HUES64 (cell line): Measurements from ENCODE around the gene SENP7.

Experiments
- H3K27ac ChIP-seq: 2 replicates; pipeline ENCODE4 v1.7.0; 2013; ENCODE audit warnings: low read depth, low read length, inconsistent platforms
- H3K27me3 ChIP-seq: 2 replicates; pipeline ENCODE4 v1.6.1; 2013; ENCODE audit warnings: mild to moderate bottlenecking, low read length; ENCODE audit not compliant: insufficient read depth
- H3K36me3 ChIP-seq: 2 replicates; pipeline ENCODE4 v1.6.1; 2013; ENCODE audit warnings: mild to moderate bottlenecking, low read length; ENCODE audit not compliant: insufficient read depth
- H3K4me1 ChIP-seq: 2 replicates; pipeline ENCODE4 v1.6.1; 2013; ENCODE audit warnings: mild to moderate bottlenecking, low read length, moderate library complexity; ENCODE audit not compliant: insufficient read depth
- H3K4me3 ChIP-seq: 2 replicates; pipeline ENCODE4 v1.5.1; 2013; ENCODE audit warnings: mild to moderate bottlenecking, low read length, moderate library complexity
- H3K9ac ChIP-seq: 2 replicates; pipeline ENCODE4 v1.6.1; 2013; ENCODE audit warnings: mild to moderate bottlenecking, low read depth, low read length
- H3K9me3 ChIP-seq: 2 replicates; pipeline ENCODE4 v1.6.1; 2013; ENCODE audit warnings: low read depth, low read length; ENCODE audit not compliant: insufficient read depth
- WGBS: fragments of 150-250, 120-280 bp; methylation state at CpG from one replicate; pipeline ENCODE4 v1.1.7; 2013; ENCODE audit warnings: missing lambda C conversion rate; 5-methylcytosine and 5-hydroxymethylcytosine counted together

The SENP7 gene

GRCh38 chr3:101284757-101285156 is 228.3 kb downstream of the SENP7 start:
- no peaks in the 10 kb centered on the region for H3K27me3 ChIP-seq
- no peaks in the 10 kb centered on the region for H3K4me1 ChIP-seq
- H3K9me3 ChIP-seq = no peaks in the 10 kb centered on the region
- 85% methylated on average over 1 of the region's 1 CpG for WGBS
- H3K36me3 ChIP-seq = no peaks in the 10 kb centered on the region
- H3K4me3 ChIP-seq = no peak overlapping the region
- H3K27ac ChIP-seq = no peak overlapping the region
- H3K9ac ChIP-seq = no peak overlapping the region

GRCh38 chr3:101281521-101282030 is 231.4 kb downstream of the SENP7 start:
- no peak overlapping the region for H3K4me3 ChIP-seq
- peaks cover 10% of the 10 kb centered on the region; the same call in 1 of the 2 replicates for H3K27me3 ChIP-seq
- H3K36me3 ChIP-seq = no peaks in the 10 kb centered on the region
- H3K4me1 ChIP-seq = no peaks in the 10 kb centered on the region
- no peaks in the 10 kb centered on the region for H3K9me3 ChIP-seq
- H3K9ac ChIP-seq = no peak overlapping the region
- H3K27ac ChIP-seq = no peak overlapping the region
- WGBS = 84% methylated on average over 3 of the region's 3 CpGs

- Histone ChIP-seq H3K4me1 (no peaks in the 10 kb centered on the region), H3K9me3 (no peaks in the 10 kb centered on the region), H3K27ac (no peak overlapping the region), H3K36me3 (no peaks in the 10 kb centered on the region), H3K27me3 (peaks cover 27% of the 10 kb centered on the region), H3K9ac (no peak overlapping the region), H3K4me3 (no peak overlapping the region)
- WGBS = 100% methylated on average over 1 of the region's 1 CpG
Measured at GRCh38 chr3:101279765-101280385, 233.1 kb downstream of the SENP7 start.

GRCh38 chr3:101279162-101279561 is 233.8 kb downstream of the SENP7 start:
- H3K4me1 ChIP-seq = no peaks in the 10 kb centered on the region
- H3K9me3 ChIP-seq = no peaks in the 10 kb centered on the region
- H3K4me3 ChIP-seq = no peak overlapping the region
- peaks cover 34% of the 10 kb centered on the region for H3K27me3 ChIP-seq
- no peaks in the 10 kb centered on the region for H3K36me3 ChIP-seq
- H3K9ac ChIP-seq = no peak overlapping the region
- no peak overlapping the region for H3K27ac ChIP-seq

- H3K27me3 ChIP-seq = peaks cover 38% of the 10 kb centered on the region
Measured at GRCh38 chr3:101278727-101279126, 234.3 kb downstream of the SENP7 start.

More at GRCh38 chr3:101278727-101279126, 234.3 kb downstream of the SENP7 start:
- no peak overlapping the region for H3K27ac ChIP-seq
- no peaks in the 10 kb centered on the region for H3K4me1 ChIP-seq
- no peak overlapping the region for H3K4me3 ChIP-seq
- no peaks in the 10 kb centered on the region for H3K36me3 ChIP-seq
- no peak overlapping the region for H3K9ac ChIP-seq
- no peaks in the 10 kb centered on the region for H3K9me3 ChIP-seq
